Measurements from ENCODE around the gene VHLL.
A peak's percentile ranks its signal among the peaks of the same experiment; 100 is the strongest.
"Not testable (repeated sequence)": the region's sequence is repeated elsewhere in the genome, so short reads cannot be mapped to it uniquely, and the experiment has no call there.

VHLL gene

GRCh38 chr1:156298852-156299357 is at the start of gene VHLL:
TSS of gene VHLL (minus strand) at chr1:156299307. CDS start at chr1:156299189, 118 bp downstream.
- no peak for DNase-seq

- DNase-seq = no peak
Measured at GRCh38 chr1:156347331-156347730, 48.2 kb upstream of the VHLL start.

DNA sequence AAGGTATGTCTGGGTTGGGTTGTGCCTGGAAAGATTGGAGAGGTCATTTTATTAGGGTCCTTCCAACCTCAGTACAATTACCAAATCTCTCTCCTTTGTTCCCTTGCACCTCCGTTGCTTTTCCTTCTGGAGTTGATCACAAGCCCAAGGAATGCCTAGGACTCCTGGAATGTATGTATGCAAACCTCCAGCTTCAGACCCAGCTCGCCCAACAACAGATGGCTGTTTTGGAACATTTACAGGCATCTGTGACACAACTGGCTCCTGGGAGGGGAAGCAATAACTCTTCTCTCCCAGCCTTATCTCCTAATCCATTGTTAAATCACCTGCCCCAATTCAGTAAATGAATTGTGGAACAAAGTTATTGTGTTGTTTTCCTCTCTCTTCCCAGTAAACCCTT is 47.5 kb upstream of the VHLL start:
- DNase-seq = no peak

DNA sequence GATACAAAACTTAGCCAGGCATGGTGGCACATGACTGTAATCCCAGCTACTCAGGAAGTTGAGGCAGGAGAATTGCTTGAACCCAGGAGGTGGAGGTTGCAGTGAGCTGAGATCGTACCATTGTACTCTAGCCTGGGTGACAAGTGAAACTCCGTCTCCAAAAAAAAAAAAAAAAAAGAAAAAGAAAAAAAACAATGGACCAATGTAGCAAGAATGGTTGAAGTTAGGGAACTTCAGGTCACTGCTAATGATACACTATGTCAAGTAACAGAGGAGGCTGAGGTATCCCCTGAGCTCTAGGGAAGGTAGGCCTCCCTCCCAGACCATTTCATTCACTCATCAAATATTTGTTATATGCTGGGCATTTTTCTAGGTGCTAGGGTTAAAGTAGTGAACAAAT is 46.9 kb upstream of the VHLL start:
- DNase-seq = not testable (repeated sequence)

DNA sequence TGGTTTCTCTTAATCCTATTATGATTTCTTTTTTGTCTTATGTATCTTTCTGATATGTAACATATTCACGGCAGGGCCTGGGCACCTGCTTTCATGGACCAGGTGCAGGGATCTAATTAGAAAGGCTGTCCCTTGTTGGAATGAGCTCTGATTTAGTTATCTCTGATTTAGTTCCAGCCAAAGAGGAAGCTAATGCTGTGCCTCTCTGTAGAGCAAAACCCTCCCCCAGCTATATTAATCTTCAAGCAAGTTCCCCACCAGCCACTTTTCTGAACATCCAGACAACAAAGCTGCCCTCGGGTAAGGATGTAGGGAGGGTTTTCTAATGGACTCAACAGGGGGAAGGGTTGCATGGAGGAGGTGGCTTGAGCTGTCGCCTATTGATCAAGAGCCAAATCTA is 45.3 kb upstream of the VHLL start:
- no peak for DNase-seq

- no peak for DNase-seq
Measured at GRCh38 chr1:156342166-156342955, 43.3 kb upstream of the VHLL start.

DNA sequence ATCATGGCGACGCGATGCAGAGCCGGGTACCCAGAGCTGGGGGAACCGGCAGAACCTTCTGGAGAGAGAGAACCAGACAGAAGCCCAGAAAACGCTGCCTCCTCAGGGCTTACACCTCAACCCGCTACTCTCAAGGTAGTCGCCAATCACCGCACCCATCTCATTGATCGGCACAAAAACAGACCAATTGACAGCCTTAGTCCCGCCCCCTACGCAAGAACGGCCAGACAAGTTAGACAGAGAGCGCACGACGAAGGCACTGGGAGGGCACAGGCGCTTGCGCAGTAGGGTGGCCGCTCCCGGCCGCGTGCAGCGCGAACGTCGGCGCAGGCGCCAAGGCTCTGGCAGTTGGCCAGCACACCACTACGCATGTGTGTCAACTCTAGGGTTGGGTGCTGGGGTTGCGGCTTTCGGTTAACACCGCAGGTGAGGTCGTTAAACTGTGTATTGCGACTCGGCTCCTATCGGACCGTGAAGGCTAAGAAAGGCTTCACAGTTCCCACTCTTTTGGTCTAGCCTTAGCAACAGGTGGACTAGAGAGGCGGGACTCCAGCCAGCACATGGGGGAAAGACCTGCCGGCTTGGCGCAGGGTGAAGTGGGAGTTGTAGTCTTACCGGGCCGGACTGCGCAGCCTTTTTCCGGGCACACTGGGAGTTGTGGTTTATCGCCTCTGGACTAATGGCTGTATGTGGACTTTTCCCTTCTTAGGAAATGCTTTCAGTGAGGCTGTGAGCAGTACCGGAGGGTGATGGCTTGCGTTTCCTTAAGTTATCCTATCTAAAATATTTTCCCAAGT is 39.3 kb upstream of the VHLL start, which contains the start of the genes CCT3 and TSACC:
Gene CCT3, minus strand, starts transcription at position 113 of the 797 bp plus-strand sequence. Its CDS starts 108 bp downstream, at position 5.
Gene TSACC, plus strand, starts transcription at position 347 of the 797 bp plus-strand sequence. CDS start 1,232 bp downstream, outside the sequence.
- DNase-seq = peak; percentile 100

- DNase-seq = no peak
Measured at GRCh38 chr1:156337888-156338179, 38.7 kb upstream of the VHLL start.

DNA sequence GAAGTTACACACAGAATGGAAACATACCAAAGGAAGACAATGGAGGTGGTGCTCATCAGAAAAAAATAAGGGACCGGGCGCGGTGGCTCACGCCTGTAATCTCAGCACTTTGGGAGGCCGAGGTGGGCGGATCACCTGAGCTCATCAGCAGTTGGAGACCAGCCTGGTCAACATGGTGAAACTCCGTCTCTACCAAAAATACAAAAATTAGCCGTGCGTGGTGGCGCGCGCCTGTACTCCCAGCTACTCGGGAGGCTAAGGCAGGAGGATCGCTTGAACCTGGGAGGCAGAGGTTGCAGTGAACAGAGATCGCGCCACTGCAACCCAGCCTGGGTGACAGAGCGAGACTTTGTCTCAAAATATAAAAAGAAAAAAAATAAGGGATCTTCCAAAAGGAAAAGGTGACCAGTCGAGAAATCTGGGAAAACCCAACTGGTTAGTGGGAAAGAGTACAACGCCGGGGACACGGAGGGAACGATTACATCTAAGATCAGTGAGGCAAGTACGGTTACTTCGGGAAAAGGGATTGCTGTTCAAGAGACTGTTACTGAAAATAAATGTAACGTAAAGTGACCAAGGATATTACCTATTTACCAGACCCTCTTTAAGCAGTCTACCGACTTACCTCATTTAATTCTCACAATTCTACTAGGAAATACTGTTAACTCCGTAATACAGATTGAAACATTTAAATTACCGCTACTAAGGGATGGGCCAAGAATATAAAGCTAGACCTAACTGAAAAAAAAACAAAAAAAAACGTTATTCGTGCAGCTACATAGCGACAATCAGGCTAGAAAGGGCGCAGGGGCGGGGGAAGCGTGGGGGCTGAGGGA is 38.2 kb upstream of the VHLL start:
- no peak for DNase-seq

GRCh38 chr1:156336242-156336641 is 37.1 kb upstream of the VHLL start:
- no peak for DNase-seq

DNA sequence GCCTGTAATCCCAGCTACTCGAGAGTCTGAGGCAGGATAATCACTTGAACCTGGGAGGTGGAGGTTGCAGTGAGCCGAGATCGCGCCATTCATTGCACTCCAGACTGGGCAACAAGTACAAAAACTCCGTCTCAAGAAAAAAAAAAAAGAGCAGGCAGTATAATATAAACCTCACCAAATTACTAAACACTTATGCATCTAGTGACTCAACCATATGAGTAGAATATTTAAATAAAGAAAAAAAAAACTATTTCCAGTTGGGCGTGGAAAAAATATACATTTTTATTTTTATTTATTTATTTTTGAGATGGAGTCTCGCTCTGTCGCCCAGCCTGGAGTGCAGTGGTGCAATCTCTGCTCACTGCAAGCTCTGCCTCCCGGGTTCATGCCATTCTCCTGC is 24.1 kb upstream of the VHLL start:
- not testable (repeated sequence) for DNase-seq

DNA sequence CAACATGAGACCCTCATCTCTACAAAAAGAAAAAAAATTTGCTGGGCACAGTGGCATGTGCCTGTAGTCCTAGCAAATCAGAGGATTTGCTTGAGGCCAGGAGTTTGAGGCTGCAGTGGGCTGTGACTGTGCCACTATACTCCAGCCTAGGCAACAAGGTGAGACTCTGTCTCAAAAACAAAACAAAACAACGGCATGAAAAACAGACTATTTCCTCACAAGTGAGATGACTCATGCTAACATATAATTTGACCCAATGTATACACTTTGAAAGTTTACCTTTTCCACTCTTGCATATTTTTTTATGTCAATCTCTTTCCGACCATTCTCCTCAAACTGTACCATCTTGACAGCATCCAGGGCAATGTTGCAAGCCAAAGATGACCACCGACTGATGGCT is 21.5 kb upstream of the VHLL start:
- DNase-seq = no peak

GRCh38 chr1:156319664-156320063 is 20.6 kb upstream of the VHLL start:
- DNase-seq = peak in 1 of 2 donors; percentile 50

GRCh38 chr1:156316909-156317308 is 17.8 kb upstream of the VHLL start:
- DNase-seq = no peak

- DNase-seq = no peak
Measured at GRCh38 chr1:156310962-156311361, 11.9 kb upstream of the VHLL start.

- DNase-seq = no peak
Measured at GRCh38 chr1:156308078-156308477, 9.0 kb upstream of the VHLL start.

GRCh38 chr1:156305215-156305614 is 6.1 kb upstream of the VHLL start:
- no peak for DNase-seq

GRCh38 chr1:156303241-156303640 is 4.1 kb upstream of the VHLL start:
- no peak for DNase-seq

- peak; percentile 44 to 59 for DNase-seq
Measured at GRCh38 chr1:156295391-156295947, 3.6 kb downstream of the VHLL start, which contains the start of gene GLMP. TSS of gene GLMP (minus strand) at chr1:156295679. CDS start at chr1:156295645, 34 bp downstream.

GRCh38 chr1:156293895-156294294 is 5.2 kb downstream of the VHLL start:
- no peak for DNase-seq

DNA sequence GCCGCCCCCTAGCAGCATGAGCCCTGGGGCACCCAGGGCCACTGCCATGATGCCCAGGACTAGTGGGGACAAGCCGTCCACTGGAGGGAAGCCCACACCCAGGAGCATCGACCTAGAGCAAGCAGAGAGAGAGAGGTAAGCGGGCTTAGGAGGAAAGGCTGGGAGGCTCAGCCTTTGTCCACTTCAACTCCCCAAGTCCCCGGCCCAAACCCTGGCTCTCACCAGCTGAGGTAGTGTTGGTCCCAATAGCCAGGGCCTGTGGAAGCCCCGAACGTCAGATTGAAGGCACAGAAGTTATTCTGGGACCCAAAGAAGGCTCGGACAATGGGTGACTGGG is 6.0 kb downstream of the VHLL start:
- DNase-seq = no peak

GRCh38 chr1:156291226-156292061 is 7.7 kb downstream of the VHLL start:
- peak; percentile 26 to 70 for DNase-seq
